Lower leg skin (tissue), 4 donors: ENCODE results near the gene LDLRAP1. TPM values are rescaled to one million over a fixed set of nuclear protein-coding genes. Genes with fewer than 3 reads are reported as not detected.

Experiments used
- DNase-seq, 2 donors: peaks; one replicate each; pipeline ENCODE4 v3.0.0-alpha.2; 2019; ENCODE audit warnings: low spot score in 2 of 2
- H3K4me3 ChIP-seq: fragments of 200-600 bp; sonication (generic); 2 replicates; pipeline ENCODE4 v1.5.1; 2017; ENCODE audit warnings: mild to moderate bottlenecking, low read depth; ENCODE audit not compliant: poor library complexity, severe bottlenecking
- POLR2A ChIP-seq, 2 donors: fragments of 450-650 bp; IDR thresholded peaks; one replicate each; pipeline ENCODE4 v1.6.1; 2016 to 2017; ENCODE audit warnings: antibody characterized with exemption in 2 of 2, mild to moderate bottlenecking in 1 of 2, moderate library complexity in 1 of 2
- WGBS, 2 donors: methylation state at CpG; one replicate each; pipeline ENCODE4 v1.1.5; 2018; 5-methylcytosine and 5-hydroxymethylcytosine counted together
- intact Hi-C: fragments of 100-400 bp; cut with DNase I; formaldehyde crosslinking; loops from one replicate; pipeline ENCODE4 v1.15.0; 2023; ENCODE audit warnings: low total_unique reads
- total RNA-seq, 4 donors: library from RNA; depleted of rRNA; stranded (reverse); fragments of >200 nt; gene quantifications; one replicate each; pipeline ENCODE4 v1.1.0, GENCODE V29; 2016
- TF ChIP-seq, protein P1 (sequence below), 3 donors: fragments of 450-650 bp; IDR thresholded peaks; one replicate each; pipeline ENCODE4 v1.5.1; 2016; ENCODE audit warnings: antibody characterized with exemption in 3 of 3, mild to moderate bottlenecking in 3 of 3, moderate library complexity in 2 of 3

The LDLRAP1 gene
- total RNA-seq, 4 donors from 2014 or later = 26.9 to 36.7 (median 27.2) TPM

DNA sequence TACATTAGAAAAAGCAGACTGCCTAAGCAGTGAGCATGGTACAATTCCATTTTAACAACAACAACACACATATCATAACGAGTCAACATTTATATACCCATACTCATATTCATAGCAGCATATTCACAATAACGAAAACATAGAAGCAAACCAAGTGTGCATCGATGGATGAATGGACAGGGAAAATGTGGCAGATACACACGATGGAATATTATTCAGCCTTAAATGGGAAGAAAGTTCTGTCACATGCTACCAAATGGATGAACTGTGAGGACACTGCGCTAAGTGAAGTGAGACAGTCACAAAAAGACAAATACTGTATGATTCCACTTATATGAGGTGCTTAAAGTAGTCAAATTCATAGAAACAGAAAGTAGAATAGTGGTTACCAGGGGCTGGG is 63.7 kb downstream of the LDLRAP1 start:
- DNase-seq = no peak
- no peak overlapping the region for H3K4me3 ChIP-seq
- 93 to 94% methylated on average over 5 of the region's 5 CpGs for WGBS, 2 donors
- no peak for TF ChIP-seq POLR2A (IDR thresholded peaks at IDR 0.05)
- TF ChIP-seq, protein P1, sequence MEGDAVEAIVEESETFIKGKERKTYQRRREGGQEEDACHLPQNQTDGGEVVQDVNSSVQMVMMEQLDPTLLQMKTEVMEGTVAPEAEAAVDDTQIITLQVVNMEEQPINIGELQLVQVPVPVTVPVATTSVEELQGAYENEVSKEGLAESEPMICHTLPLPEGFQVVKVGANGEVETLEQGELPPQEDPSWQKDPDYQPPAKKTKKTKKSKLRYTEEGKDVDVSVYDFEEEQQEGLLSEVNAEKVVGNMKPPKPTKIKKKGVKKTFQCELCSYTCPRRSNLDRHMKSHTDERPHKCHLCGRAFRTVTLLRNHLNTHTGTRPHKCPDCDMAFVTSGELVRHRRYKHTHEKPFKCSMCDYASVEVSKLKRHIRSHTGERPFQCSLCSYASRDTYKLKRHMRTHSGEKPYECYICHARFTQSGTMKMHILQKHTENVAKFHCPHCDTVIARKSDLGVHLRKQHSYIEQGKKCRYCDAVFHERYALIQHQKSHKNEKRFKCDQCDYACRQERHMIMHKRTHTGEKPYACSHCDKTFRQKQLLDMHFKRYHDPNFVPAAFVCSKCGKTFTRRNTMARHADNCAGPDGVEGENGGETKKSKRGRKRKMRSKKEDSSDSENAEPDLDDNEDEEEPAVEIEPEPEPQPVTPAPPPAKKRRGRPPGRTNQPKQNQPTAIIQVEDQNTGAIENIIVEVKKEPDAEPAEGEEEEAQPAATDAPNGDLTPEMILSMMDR (IDR thresholded peaks at IDR 0.05) = no peak
- intact Hi-C loops = loop anchor here (5.0 kb wide), 2 partner anchors 135 to 205 kb away; no protein-coding TSS in a partner anchor

DNA sequence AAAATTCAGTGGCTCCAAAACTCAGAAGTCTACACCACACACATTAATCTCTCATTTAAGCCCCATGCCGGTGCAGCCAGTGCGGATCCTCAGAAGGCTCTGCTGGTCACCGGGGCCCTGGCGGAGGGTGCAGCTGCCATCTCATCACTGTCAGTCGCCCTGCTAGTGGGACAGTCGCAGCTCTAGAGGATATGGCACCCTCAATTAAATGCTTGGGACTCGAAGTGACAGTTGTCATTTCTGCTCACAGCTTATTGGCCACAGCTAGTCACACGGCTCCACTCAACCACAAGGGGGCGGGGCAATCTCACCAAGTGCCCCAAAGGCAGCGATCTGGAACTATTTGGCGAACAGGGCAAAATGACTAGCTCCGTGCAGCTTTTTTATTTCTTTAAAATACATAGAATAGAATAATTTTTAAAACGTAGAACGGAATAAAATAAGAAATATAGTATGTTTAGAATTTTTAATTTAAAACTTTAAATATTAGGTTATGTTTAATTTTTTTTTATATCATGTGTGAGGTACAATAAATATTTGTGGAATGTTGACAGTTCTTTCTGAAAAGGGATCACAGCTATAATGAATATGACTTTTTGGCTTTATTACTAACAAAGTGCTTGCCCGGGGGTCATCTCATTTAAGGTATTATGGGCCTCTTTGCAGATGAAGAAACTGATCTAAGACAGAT is 65.2 kb downstream of the LDLRAP1 start:
- intact Hi-C loops = loop anchor here (5.0 kb wide), 2 partner anchors 134 to 204 kb away; no protein-coding TSS in a partner anchor
- H3K4me3 ChIP-seq = no peak overlapping the region
- TF ChIP-seq, protein P1 (IDR thresholded peaks at IDR 0.05) = peak in 1 of 3 donors; percentile 67
- TF ChIP-seq POLR2A (IDR thresholded peaks at IDR 0.05) = no peak

DNA sequence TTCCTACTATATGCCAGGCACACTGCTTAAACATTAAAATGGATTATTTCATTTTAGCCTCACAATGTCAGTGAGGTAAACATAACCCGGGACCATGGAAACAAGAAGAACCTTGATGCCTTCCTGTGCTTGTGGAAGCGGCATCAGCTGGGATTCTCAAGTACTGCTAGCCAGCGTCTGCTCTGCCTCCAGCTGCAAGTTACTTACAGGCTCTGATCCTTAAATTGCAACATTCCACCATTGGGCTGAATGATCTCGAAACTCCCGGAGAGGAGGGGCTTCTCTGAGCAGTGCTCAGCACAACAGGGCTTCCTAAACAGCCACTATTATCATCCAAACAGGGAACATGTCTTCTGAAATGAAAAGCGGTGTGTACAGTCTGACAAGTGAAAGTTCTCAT is 66.5 kb downstream of the LDLRAP1 start:
- WGBS, 2 donors = 61 to 69% methylated on average over 6 of the region's 6 CpGs
- intact Hi-C loops = loop anchor here (5.0 kb wide), 2 partner anchors 132 to 202 kb away; no protein-coding TSS in a partner anchor
- no peak for TF ChIP-seq POLR2A (IDR thresholded peaks at IDR 0.05)
- TF ChIP-seq, protein P1 (IDR thresholded peaks at IDR 0.05) = no peak
- no peak overlapping the region for H3K4me3 ChIP-seq
- peak in 1 of 2 donors; percentile 23 for DNase-seq

More for the DNA sequence above, 65.2 kb downstream of the LDLRAP1 start:
- 16 to 17% methylated on average over 15 of the region's 15 CpGs for WGBS, 2 donors
- peak; percentile 88 to 97 for DNase-seq

DNA sequence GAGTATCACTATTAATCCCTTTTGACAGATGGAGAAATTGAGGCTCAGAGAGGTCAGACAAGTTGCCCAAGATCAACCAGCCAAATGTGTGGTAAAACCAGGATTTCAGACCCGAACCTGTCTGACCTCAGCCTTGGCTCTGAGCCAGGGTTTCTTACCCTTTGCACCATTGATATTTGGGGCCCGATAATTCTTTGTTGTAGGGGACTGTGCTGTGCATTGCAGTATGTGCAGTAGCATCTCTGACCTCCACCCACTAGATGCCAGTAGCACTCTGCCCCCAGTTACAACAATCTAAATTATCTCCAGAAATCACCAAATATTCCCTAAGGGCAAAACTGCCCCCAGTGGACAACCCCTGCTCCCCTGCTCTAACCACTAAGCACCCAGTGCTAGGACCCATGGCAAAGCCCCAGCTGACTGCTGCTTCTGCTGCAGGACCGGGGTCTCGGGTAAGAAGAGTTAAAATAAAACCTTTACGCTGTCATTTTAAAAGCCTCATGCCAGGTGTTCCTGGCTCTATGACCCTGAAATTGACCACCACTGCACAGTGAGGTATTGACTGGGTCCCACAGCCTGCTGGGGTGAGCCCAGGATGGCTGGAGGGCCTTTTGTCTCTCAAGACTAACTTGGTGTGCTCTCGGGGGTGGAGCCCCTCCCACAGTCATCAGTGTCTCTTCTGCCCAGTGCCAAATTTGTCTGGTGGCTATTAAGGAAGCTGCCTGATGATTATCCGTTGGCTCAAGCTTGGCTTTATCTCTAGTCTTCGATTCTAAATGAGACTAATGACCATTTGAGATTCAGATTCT is 67.6 kb downstream of the LDLRAP1 start:
- 55 to 58% methylated on average over 8 of the region's 8 CpGs for WGBS, 2 donors
- DNase-seq = peak in 1 of 2 donors; percentile 70
- intact Hi-C loops = no loop called here
- no peak overlapping the region for H3K4me3 ChIP-seq
- TF ChIP-seq POLR2A (IDR thresholded peaks at IDR 0.05) = no peak
- TF ChIP-seq, protein P1 (IDR thresholded peaks at IDR 0.05) = no peak

DNA sequence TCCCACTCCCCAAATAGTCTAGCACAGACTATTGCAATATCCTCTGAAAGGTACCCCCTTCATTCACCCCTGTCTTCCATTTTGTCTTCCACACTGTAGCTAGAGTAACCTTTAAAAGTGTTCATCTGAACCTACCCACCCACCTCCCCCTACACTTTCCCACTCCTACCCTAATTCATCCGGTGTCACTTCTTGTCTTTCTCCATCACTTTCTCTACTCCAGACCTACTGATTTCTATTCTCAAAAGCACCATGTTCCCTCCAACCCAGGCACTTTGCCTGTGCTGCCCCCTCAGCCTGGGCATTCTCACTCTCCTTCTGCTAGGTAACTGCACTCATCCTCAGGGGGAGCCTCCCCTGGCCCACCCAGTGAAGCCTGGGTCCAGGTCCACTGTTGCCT is 68.4 kb downstream of the LDLRAP1 start:
- DNase-seq = peak in 1 of 2 donors; percentile 28
- H3K4me3 ChIP-seq = no peak overlapping the region
- intact Hi-C loops = no loop called here
- TF ChIP-seq, protein P1 (IDR thresholded peaks at IDR 0.05) = no peak
- TF ChIP-seq POLR2A (IDR thresholded peaks at IDR 0.05) = no peak
- 96 to 97% methylated on average over 1 of the region's 1 CpG for WGBS, 2 donors
